NB4 (cell line): ENCODE measurements around the gene ITGA11.

ENCODE experiments used
- CTCF ChIP-seq: IDR thresholded peaks from one replicate; pipeline ENCODE4 v1.5.1; 2012; ENCODE audit warnings: low read depth, low read length
- MYC ChIP-seq: IDR thresholded peaks from 2 replicates; pipeline ENCODE4 v1.6.1; 2011; ENCODE audit warnings: low read depth, low read length
- POLR2A ChIP-seq: IDR thresholded peaks from 2 replicates; pipeline ENCODE4 v1.6.1; 2011; ENCODE audit warnings: mild to moderate bottlenecking; ENCODE audit not compliant: insufficient read length; ENCODE audit errors: extremely low read depth
- TF ChIP-seq, protein P1 (sequence below): IDR thresholded peaks from 2 replicates; pipeline ENCODE4 v1.6.1; 2011; ENCODE audit warnings: low read depth, low read length

GRCh38 chr15:68420186-68420684 is 11.7 kb downstream of the ITGA11 start:
- TF ChIP-seq CTCF (no peak), POLR2A (no peak), MYC (no peak)
- TF ChIP-seq, protein P1, sequence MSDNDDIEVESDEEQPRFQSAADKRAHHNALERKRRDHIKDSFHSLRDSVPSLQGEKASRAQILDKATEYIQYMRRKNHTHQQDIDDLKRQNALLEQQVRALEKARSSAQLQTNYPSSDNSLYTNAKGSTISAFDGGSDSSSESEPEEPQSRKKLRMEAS, result no peak
